HTERT RPE-1 (cell line): Measurements from ENCODE around the gene TMEM108.

ENCODE experiments used
- in situ Hi-C: fragments of 300-500 bp; cut with MboI; formaldehyde crosslinking; loops from 4 replicates; pipeline ENCODE4 v1.14.3; 2020; ENCODE audit warnings: low sequenced_read_pairs

The TMEM108 gene

GRCh38 chr3:133159498-133160475 is 121.6 kb downstream of the TMEM108 start:
- in situ Hi-C loops = no loop called here

GRCh38 chr3:133161656-133162055 is 123.5 kb downstream of the TMEM108 start:
- in situ Hi-C loops = no loop called here

DNA sequence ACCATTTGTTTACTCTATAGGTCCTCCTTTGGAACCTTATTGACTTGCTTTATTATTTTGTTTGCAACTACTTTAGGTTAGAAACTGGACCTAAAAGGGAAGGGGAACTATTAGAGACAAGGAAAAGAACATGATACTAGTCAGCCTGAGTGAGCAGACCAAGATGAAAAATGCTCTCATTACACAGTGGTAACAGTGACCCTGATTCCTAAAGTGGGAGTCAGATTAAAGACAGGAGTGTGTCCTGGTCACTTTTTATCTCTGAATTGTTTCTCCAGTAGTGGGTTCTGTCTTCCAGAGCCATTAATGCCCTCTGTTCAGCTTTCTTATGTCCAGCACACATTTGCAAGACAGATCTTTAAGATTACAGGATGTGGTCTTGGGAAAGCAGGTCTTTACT is 124.1 kb downstream of the TMEM108 start:
- in situ Hi-C loops = no loop called here

- in situ Hi-C loops = no loop called here
Observed at GRCh38 chr3:133162670-133163305, 124.6 kb downstream of the TMEM108 start.

- in situ Hi-C loops = no loop called here
Observed at GRCh38 chr3:133167340-133168024, 129.3 kb downstream of the TMEM108 start.

DNA sequence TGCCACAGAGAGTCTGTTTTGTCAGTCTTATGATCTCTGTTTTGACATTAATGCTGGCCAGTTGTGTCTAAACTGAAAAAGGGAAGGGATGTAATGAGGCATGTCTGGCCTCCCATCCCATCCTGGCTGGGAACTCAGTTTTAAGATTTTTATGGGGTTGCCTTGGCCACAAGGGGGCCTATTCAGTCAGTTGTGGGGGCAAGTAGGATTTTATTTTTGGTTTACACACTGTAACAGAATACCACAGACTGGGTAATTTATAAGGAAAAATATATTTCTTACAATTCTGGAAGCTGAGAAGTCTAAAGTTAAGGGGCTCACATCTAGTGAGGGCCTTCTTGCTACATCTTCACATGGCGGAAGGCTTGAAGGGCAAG is 129.8 kb downstream of the TMEM108 start:
- in situ Hi-C loops = no loop called here

- in situ Hi-C loops = no loop called here
Observed at GRCh38 chr3:133169331-133170068, 131.3 kb downstream of the TMEM108 start.

DNA sequence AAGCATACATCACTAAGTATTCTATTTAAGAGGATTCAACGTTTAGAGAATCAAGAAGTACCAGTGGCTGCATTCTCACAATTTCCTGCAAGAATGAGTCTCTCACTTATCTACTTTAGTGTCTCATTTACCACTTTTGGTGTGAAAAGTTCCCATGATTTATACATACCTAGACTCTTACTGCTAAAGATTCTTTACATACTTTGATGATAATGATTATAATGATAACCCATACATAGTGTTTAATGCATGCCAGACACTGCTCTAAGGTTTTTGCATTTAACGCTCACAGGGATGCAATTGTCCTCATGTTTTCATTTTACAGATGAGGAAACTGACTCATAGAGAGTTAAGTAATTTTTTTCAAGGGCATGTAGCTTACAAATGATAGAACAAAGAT is 133.6 kb downstream of the TMEM108 start:
- in situ Hi-C loops = no loop called here

DNA sequence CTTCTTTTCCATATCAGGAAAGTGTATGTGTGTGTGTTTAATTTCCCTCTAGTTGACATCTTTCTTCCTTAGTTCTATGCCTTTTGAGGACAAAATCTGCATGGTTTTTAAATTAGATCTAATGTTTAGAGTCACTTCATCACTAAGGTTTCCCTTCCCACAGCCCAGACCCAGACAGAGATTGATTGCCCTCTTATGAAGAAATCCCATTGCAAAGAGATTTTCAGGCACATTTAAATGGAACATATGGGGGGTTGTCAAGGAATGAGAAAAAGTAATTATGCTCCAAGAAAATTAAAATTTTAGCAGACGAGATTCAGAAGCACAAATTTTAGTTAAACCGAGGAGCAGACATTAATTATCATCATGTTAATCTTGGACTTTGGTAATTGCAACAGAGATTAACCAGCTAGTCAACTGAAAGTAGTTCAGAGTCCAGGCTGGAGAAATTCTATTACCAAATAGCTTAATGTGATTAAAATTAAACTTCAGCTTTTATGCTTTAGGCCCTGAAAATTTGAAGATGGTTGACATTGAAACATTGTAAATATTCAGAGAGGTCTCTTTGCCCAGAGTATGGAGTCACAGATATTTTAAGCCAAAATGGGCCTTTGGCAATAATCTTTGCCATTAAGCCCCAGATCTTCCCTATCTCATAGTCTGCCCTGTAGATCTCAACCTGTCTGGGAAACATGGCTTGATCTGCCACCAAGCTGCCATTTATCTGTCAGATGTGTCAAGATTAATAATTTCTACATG is 143.4 kb downstream of the TMEM108 start:
- in situ Hi-C loops = no loop called here

DNA sequence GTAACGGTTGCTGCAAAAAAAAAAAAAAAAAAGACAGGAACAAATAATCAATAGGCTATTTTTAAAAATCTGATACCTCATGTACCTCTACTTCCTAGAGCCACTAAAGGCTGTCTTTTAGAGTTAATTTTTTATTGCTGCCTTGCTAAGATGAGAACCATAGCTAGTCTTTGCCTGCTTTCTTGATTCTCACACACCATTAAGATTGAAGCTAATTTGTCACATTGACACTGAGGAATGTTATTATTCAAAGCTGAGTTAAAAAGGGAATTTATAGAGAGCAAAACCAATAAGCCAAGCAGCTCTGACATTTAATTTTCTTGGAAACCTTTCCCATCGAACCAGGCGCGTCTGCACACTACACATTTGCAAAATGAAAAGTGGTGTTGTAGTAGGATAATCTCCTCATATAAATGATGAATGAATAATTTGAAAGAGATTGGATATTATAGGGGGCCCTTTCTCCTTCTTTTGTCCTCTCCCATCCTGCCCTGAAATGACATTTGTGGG is 149.7 kb downstream of the TMEM108 start:
- in situ Hi-C loops = no loop called here

- in situ Hi-C loops = no loop called here
Observed at GRCh38 chr3:133188996-133189395, 150.8 kb downstream of the TMEM108 start.

GRCh38 chr3:133189893-133190292 is 151.7 kb downstream of the TMEM108 start:
- in situ Hi-C loops = no loop called here

GRCh38 chr3:133191818-133192217 is 153.6 kb downstream of the TMEM108 start:
- in situ Hi-C loops = no loop called here

GRCh38 chr3:133192363-133192945 is 154.3 kb downstream of the TMEM108 start:
- in situ Hi-C loops = no loop called here

GRCh38 chr3:133192967-133193366 is 154.8 kb downstream of the TMEM108 start:
- in situ Hi-C loops = no loop called here

GRCh38 chr3:133196527-133196926 is 158.3 kb downstream of the TMEM108 start:
- in situ Hi-C loops = no loop called here

GRCh38 chr3:133197619-133198018 is 159.4 kb downstream of the TMEM108 start:
- in situ Hi-C loops = no loop called here

GRCh38 chr3:133206921-133207320 is 168.7 kb downstream of the TMEM108 start:
- in situ Hi-C loops = no loop called here

- in situ Hi-C loops = no loop called here
Observed at GRCh38 chr3:133208184-133208583, 170.0 kb downstream of the TMEM108 start.
